PC-3 (cell line): ENCODE results near the gene WDR59. TPM values are rescaled to one million over a fixed set of nuclear protein-coding genes. Genes with fewer than 3 reads are reported as not detected.
"Not testable (repeated sequence)": the region's sequence is repeated elsewhere in the genome, so short reads cannot be mapped to it uniquely, and the experiment has no call there.

Source experiments
- ATAC-seq: fragments of 200-7000 bp; cut with Tn5 transposase; 2 replicates; pipeline ENCODE4 v1.9.1; 2020; ENCODE audit warnings: mild to moderate bottlenecking, moderate library complexity
- BruUV-seq: library from RNA; stranded (reverse); fragments of 400-500 nt; replicated peaks from 2 replicates; lab custom pipeline; 2021; lab: Mats Ljungman, UMichigan
- CTCF ChIA-PET: fragments of 300-600 bp; sonication (Branson Sonifier 250); formaldehyde crosslinking; loops from one replicate; lab custom pipeline; 2022; ENCODE audit warnings: antibody characterized with exemption; lab: Charles Lee
- POLR2A ChIA-PET: fragments of 300-600 bp; sonication (Branson Sonifier 250); formaldehyde crosslinking; loops from one replicate; lab custom pipeline; 2022; ENCODE audit warnings: antibody characterized with exemption; ENCODE audit not compliant: unreplicated experiment; lab: Charles Lee
- DNase-seq: peaks from one replicate; pipeline ENCODE4 v3.0.0-alpha.2; 2015
- H2AFZ ChIP-seq: fragments of 300-600 bp; sonication (generic); 2 replicates; pipeline ENCODE4 v1.6.0; 2016; ENCODE audit warnings: antibody characterized with exemption, low read length
- H3F3A ChIP-seq: fragments of 300-600 bp; sonication (generic); one replicate; pipeline ENCODE4 v1.6.0; 2017; ENCODE audit warnings: antibody characterized with exemption, low read length, control low read depth, mild to moderate bottlenecking; ENCODE audit not compliant: unreplicated experiment
- H3K27ac ChIP-seq: fragments of 300-600 bp; sonication (generic); 2 replicates; pipeline ENCODE4 v1.5.1; 2016; ENCODE audit warnings: mild to moderate bottlenecking, low read length
- H3K27me3 ChIP-seq: fragments of 300-600 bp; sonication (generic); 2 replicates; pipeline ENCODE4 v1.6.1; 2016; ENCODE audit warnings: low read length, mixed read lengths
- H3K36me3 ChIP-seq: fragments of 300-600 bp; sonication (generic); 2 replicates; pipeline ENCODE4 v1.6.1; 2016; ENCODE audit warnings: low read depth, mixed run types, low read length, mixed read lengths
- H3K4me1 ChIP-seq: fragments of 300-600 bp; sonication (generic); 2 replicates; pipeline ENCODE4 v1.5.1; 2016; ENCODE audit warnings: low read length; ENCODE audit not compliant: insufficient read depth
- H3K4me2 ChIP-seq: fragments of 300-600 bp; sonication (generic); 2 replicates; pipeline ENCODE4 v1.6.0; 2016; ENCODE audit warnings: low read length
- H3K4me3 ChIP-seq: fragments of 300-600 bp; sonication (generic); 2 replicates; pipeline ENCODE4 v1.5.1; 2016; ENCODE audit warnings: mild to moderate bottlenecking, low read length, mixed read lengths
- H3K79me2 ChIP-seq: fragments of 300-600 bp; sonication (generic); 2 replicates; pipeline ENCODE4 v1.6.1; 2017; ENCODE audit warnings: low read length, mixed read lengths
- H3K9ac ChIP-seq: fragments of 300-600 bp; sonication (generic); 2 replicates; pipeline ENCODE4 v1.6.0; 2016; ENCODE audit warnings: mild to moderate bottlenecking, low read length
- H3K9me2 ChIP-seq: fragments of 300-600 bp; sonication (generic); replicated peaks from 2 replicates; pipeline ENCODE4 v1.6.1; 2016; ENCODE audit warnings: mixed run types, low read length, mixed read lengths
- H3K9me3 ChIP-seq: fragments of 300-600 bp; sonication (generic); 2 replicates; pipeline ENCODE4 v1.6.1; 2016; ENCODE audit warnings: low read length, mixed read lengths
- H4K20me1 ChIP-seq: fragments of 300-600 bp; sonication (generic); 2 replicates; pipeline ENCODE4 v1.6.1; 2016; ENCODE audit warnings: low read length, mixed read lengths
- EZH2 ChIP-seq: fragments of 300-600 bp; sonication (generic); IDR thresholded peaks from one replicate; pipeline ENCODE4 v1.6.1; 2017; ENCODE audit warnings: antibody characterized with exemption, mild to moderate bottlenecking, low read length; ENCODE audit not compliant: unreplicated experiment
- EZH2phosphoT487 ChIP-seq: fragments of 300-600 bp; sonication (generic); IDR thresholded peaks from 2 replicates; pipeline ENCODE4 v1.6.1; 2018; ENCODE audit warnings: mild to moderate bottlenecking, antibody characterized with exemption, low read length, borderline replicate concordance
- intact Hi-C: fragments of 100-400 bp; cut with micrococcal nuclease; formaldehyde crosslinking; loops from 2 replicates; pipeline ENCODE4 v1.9.0; 2023
- total RNA-seq: library from RNA; depleted of rRNA; stranded (reverse); fragments of >200 nt; gene quantifications from 2 replicates; pipeline ENCODE4 v1.2.3, GENCODE V29; 2014
- TF ChIP-seq, protein P1 (sequence below): fragments of 300-600 bp; sonication (generic); conservative IDR thresholded peaks from 2 replicates; pipeline ENCODE4 v1.5.1; 2017; ENCODE audit warnings: antibody characterized with exemption, low read depth, mild to moderate bottlenecking, low read length

WDR59 gene
- total RNA-seq, 1 experiment from 2014 or later = 11.8 TPM

DNA sequence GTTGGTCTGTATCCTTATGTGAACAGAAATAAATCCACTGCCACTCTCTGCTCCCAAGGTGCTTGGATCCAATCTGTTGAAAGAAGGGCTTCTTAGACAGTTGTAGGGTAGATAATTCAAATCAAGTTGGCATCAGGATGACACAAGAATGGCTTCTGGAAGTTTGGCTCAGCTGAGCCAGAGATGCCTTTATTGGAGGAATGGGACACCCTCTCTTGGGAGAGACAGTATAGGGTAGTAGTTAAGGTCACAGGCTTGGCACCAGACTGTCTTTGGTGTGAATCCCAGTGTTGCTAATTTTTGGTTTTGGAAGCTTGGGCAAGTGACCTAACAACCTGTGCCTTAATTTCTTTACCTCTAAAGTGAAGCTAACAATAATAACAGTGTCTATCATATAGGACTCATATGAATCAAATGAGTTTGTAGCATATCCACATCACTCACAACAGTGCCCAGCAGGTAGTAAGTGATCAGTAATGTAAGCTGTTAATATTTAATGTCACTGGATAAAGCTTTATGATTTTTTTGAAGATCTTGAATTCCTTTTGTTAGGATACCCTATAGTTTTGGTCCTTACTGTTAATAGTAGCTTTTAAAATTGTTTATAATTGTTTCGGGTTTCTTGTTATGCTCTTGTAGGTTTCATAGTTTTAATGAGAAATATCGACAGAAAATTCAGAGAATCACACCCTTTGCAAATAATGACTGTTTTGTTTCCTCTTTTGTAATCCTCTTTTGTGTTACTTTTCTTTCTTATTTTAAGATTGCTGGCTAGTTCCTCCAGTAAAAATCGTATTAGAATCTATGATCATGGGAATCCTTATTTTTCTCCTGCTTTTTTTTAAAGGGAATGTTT, 33.0 kb upstream of the WDR59 start:
- Histone ChIP-seq H3K36me3 (peaks cover 9% of the 10 kb centered on the region), H3K9ac (no peak overlapping the region), H3K9me2 (no peaks in the 10 kb centered on the region), H3K27ac (no peak overlapping the region), H3K27me3 (no peaks in the 10 kb centered on the region), H3K9me3 (peaks cover 5% of the 10 kb centered on the region), H3K79me2 (peaks cover 92% of the 10 kb centered on the region), H3K4me1 (peaks cover 19% of the 10 kb centered on the region), H4K20me1 (peaks cover 13% of the 10 kb centered on the region), H3K4me3 (no peak overlapping the region), H3K4me2 (no peak overlapping the region), H2AFZ (no peak overlapping the region), H3F3A (no peaks in the 10 kb centered on the region)
- DNase-seq = no peak
- no peak for TF ChIP-seq EZH2phosphoT487
- TF ChIP-seq EZH2 = no peak
- TF ChIP-seq, protein P1, sequence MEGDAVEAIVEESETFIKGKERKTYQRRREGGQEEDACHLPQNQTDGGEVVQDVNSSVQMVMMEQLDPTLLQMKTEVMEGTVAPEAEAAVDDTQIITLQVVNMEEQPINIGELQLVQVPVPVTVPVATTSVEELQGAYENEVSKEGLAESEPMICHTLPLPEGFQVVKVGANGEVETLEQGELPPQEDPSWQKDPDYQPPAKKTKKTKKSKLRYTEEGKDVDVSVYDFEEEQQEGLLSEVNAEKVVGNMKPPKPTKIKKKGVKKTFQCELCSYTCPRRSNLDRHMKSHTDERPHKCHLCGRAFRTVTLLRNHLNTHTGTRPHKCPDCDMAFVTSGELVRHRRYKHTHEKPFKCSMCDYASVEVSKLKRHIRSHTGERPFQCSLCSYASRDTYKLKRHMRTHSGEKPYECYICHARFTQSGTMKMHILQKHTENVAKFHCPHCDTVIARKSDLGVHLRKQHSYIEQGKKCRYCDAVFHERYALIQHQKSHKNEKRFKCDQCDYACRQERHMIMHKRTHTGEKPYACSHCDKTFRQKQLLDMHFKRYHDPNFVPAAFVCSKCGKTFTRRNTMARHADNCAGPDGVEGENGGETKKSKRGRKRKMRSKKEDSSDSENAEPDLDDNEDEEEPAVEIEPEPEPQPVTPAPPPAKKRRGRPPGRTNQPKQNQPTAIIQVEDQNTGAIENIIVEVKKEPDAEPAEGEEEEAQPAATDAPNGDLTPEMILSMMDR = no peak
- ATAC-seq = peak; percentile 35; the same call in 1 of the 2 replicates
- BruUV-seq = no TSS peak
- intact Hi-C loops = no loop called here
- ChIA-PET CTCF (no interaction called here), POLR2A (no interaction called here)

DNA sequence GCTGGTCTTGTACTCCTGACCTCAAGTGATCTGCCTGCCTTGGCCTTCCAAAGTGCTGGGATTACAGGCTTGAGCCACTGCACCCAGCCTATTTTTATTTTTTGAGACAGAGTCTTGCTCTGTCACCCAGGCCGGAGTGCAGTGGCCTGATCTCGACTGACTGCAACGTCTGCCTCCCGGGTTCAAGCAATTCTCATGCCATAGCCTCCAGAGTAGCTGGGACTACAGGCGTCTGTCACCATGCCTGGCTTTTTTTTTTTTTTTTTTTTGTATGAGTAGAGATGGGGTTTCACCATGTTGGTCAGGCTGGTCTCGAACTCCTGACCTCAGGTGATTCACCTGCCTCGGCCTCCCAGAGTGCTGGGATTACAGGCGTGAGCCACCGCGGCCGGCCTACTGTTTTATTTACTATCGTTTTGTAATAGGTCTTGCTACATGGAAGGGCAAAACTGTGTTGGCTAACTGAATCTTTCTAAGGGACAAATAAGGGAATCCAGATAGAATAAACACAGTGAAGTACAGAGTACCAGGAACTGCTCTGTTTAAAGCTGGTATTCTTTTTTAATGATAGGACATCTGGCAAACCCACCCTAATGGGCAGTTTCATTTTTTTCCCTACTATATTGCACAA, 31.6 kb upstream of the WDR59 start:
- Histone ChIP-seq H3K4me1 (peaks cover 29% of the 10 kb centered on the region), H3K79me2 (peaks cover 95% of the 10 kb centered on the region), H4K20me1 (peaks cover 16% of the 10 kb centered on the region)
- H3K36me3 ChIP-seq, CTCF ChIA-PET, H3K4me2 ChIP-seq, H3K27ac ChIP-seq, ATAC-seq, DNase-seq, H2AFZ ChIP-seq, H3K9me3 ChIP-seq, H3K9ac ChIP-seq, H3K4me3 ChIP-seq, BruUV-seq, H3K9me2 ChIP-seq, H3F3A ChIP-seq, H3K27me3 ChIP-seq, POLR2A ChIA-PET, intact Hi-C loops: not testable (repeated sequence)

DNA sequence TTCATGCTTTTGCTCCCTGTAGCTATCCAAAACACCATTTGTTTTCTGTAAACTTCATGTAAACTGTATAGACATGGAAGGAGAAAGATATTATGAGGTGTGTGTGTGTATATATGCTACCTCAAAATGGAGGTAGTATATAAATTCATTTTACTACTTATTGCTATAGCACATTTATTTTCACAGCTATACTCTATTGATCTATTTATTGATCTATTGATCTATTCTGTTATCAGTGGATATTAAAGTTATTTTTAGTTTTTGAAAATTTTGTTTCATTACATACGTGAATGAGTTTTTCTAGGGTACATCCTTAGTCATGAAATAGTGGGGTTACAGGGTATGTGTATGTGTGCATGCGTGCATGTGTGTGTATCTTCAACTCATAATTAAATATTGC, 29.4 kb upstream of the WDR59 start:
- H3K9ac ChIP-seq = no peak overlapping the region
- intact Hi-C loops = loop anchor here (5.0 kb wide), 1 partner anchor 53 kb away; no protein-coding TSS in a partner anchor
- no peak overlapping the region for H3K4me2 ChIP-seq
- H3F3A ChIP-seq = no peaks in the 10 kb centered on the region
- no peaks in the 10 kb centered on the region for H3K36me3 ChIP-seq
- no TSS peak for BruUV-seq
- DNase-seq (no peak), ATAC-seq (no peak)
- peaks cover 16% of the 10 kb centered on the region for H4K20me1 ChIP-seq
- no peaks in the 10 kb centered on the region for H3K27me3 ChIP-seq
- CTCF ChIA-PET = no interaction called here
- peaks cover 96% of the 10 kb centered on the region for H3K79me2 ChIP-seq
- H3K4me3 ChIP-seq = no peak overlapping the region
- peaks cover 37% of the 10 kb centered on the region for H3K4me1 ChIP-seq
- POLR2A ChIA-PET = no interaction called here
- no peaks in the 10 kb centered on the region for H3K9me2 ChIP-seq
- H2AFZ ChIP-seq = no peak overlapping the region
- TF ChIP-seq, protein P1 = no peak
- TF ChIP-seq EZH2phosphoT487 = no peak
- no peak for TF ChIP-seq EZH2
- H3K9me3 ChIP-seq = no peaks in the 10 kb centered on the region
- no peak overlapping the region for H3K27ac ChIP-seq

DNA sequence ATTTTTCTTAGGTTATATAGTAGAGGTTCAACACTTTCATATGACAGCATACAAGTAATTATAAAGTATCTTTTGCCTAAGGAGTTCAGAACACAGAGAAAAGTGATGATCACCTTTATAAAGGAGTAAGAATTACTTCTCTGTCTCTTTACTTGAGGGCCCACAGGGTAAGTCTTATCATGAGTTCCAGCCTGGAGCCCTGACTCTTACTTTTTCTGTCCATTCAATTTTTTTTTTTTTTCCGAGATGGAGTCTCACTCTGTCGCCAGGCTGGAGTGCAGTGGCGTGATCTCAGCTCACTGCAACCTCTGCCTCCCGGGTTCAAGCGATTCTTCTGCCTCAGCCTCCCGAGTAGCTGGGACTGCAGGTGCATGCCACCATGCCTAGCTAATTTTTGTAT, 28.2 kb upstream of the WDR59 start:
- Histone ChIP-seq H3K27ac (peak overlapping the region; percentile 76; the same call in 1 of the 2 replicates), H4K20me1 (peaks cover 16% of the 10 kb centered on the region), H3K4me1 (peaks cover 27% of the 10 kb centered on the region), H3K79me2 (peaks cover 96% of the 10 kb centered on the region)
- H3K9me3 ChIP-seq, H3K4me2 ChIP-seq, H3F3A ChIP-seq, CTCF ChIA-PET, H2AFZ ChIP-seq, H3K36me3 ChIP-seq, ATAC-seq, H3K9ac ChIP-seq, DNase-seq, BruUV-seq, H3K4me3 ChIP-seq, POLR2A ChIA-PET, H3K9me2 ChIP-seq, H3K27me3 ChIP-seq: not testable (repeated sequence)
- intact Hi-C loops = loop anchor here (5.0 kb wide), 1 partner anchor 54 kb away; no protein-coding TSS in a partner anchor
